Upper lobe of left lung (tissue), 6 donors: ENCODE measurements around the gene CDADC1. TPM values are rescaled to one million over a fixed set of nuclear protein-coding genes. Genes with fewer than 3 reads are reported as not detected.

Experiments
- ATAC-seq, 2 donors: fragments of 200-7000 bp; cut with Tn5 transposase; one replicate each; pipeline ENCODE4 v1.9.1; 2022; ENCODE audit warnings: mild to moderate bottlenecking in 2 of 2, moderate library complexity in 2 of 2; ENCODE audit not compliant: low FRiP score in 2 of 2
- DNase-seq, 2 donors: peaks; one replicate each; pipeline ENCODE4 v3.0.0-alpha.2; 2019 to 2020
- H3K27ac ChIP-seq, 4 donors: fragments of 200-600 bp; sonication (generic); one replicate each; pipeline ENCODE4 v1.5.1; 2016 to 2019
- H3K27me3 ChIP-seq, 4 donors: fragments of 200-600 bp; sonication (generic); one replicate each; pipeline ENCODE4 v1.5.1; 2017 to 2019
- H3K36me3 ChIP-seq, 4 donors: fragments of 200-600 bp; sonication (generic); one replicate each; pipeline ENCODE4 v1.5.1; 2016 to 2019
- H3K4me1 ChIP-seq, 4 donors: fragments of 200-600 bp; sonication (generic); one replicate each; pipeline ENCODE4 v1.5.1; 2018 to 2019
- H3K4me3 ChIP-seq, 4 donors: fragments of 200-600 bp; sonication (generic); one replicate each; pipeline ENCODE4 v1.5.1; 2017 to 2019; ENCODE audit warnings: mild to moderate bottlenecking in 2 of 4, moderate library complexity in 1 of 4
- H3K9me3 ChIP-seq, 4 donors: fragments of 200-600 bp; sonication (generic); one replicate each; pipeline ENCODE4 v1.5.1; 2018 to 2019
- CTCF ChIP-seq, 6 experiments: fragments of 450-650 bp in 4 of 6; fragments of 200-600 bp in 2 of 6; sonication (generic) in 2 of 6; IDR thresholded peaks; one replicate each; pipeline ENCODE4 v1.5.1; 2016 to 2019; ENCODE audit warnings: antibody characterized with exemption in 6 of 6
- EP300 ChIP-seq, 4 donors: sonication (generic); formaldehyde crosslinking; IDR thresholded peaks; one replicate each; pipeline ENCODE4 v1.5.1; 2017; ENCODE audit warnings: antibody characterized with exemption in 4 of 4, control low read depth in 2 of 4
- POLR2A ChIP-seq, 4 donors: fragments of 450-650 bp; IDR thresholded peaks; one replicate each; pipeline ENCODE4 v1.5.1; 2016 to 2017; ENCODE audit warnings: antibody characterized with exemption in 4 of 4, mild to moderate bottlenecking in 2 of 4
- POLR2AphosphoS5 ChIP-seq, 2 donors: sonication (generic); formaldehyde crosslinking; IDR thresholded peaks; one replicate each; pipeline ENCODE4 v1.5.1; 2017; ENCODE audit warnings: antibody characterized with exemption in 2 of 2
- WGBS, 2 donors: methylation state at CpG; one replicate each; pipeline ENCODE4 v1.1.5; 2017 to 2018; 5-methylcytosine and 5-hydroxymethylcytosine counted together
- total RNA-seq, 6 donors: library from RNA; depleted of rRNA in 4 of 6; stranded (reverse); fragments of >200 nt in 4 of 6; gene quantifications; one replicate each; pipeline versions ENCODE4 v1.1.0 to v1.2.1, GENCODE V29; 2016 to 2021
- donor health status: DM: no; HTN: no; CAD: no; lungs with moderate emphysema.
- donor health status: DM: no; HTN: yes; CAD: no; lungs with severe emphysema.

CDADC1 gene
- total RNA-seq, 6 donors from 2014 or later: 4.2 to 16.4 (median 10.6) TPM

- 96 to 98% methylated on average over 2 of the region's 2 CpGs for WGBS, 2 donors
- Histone ChIP-seq H3K27ac (no peak overlapping the region), H3K9me3 (no peaks in the 10 kb centered on the region), H3K4me3 (no peak overlapping the region), H3K27me3 (no peaks in the 10 kb centered on the region), H3K4me1 (peaks cover 5 to 13% (median 9%) of the 10 kb centered on the region in 4 donors), H3K36me3 (peaks cover 0 to 4% (median 2%) of the 10 kb centered on the region in 4 donors)
- TF ChIP-seq CTCF (IDR thresholded peaks at IDR 0.05): no peak
- no peak for TF ChIP-seq EP300 (IDR thresholded peaks at IDR 0.05)
- TF ChIP-seq POLR2AphosphoS5 (IDR thresholded peaks at IDR 0.05): no peak
- no peak for TF ChIP-seq POLR2A (IDR thresholded peaks at IDR 0.05)
- ATAC-seq (no peak), DNase-seq (no peak)
Measured at GRCh38 chr13:49296659-49297058, 48.9 kb downstream of the CDADC1 start.

GRCh38 chr13:49297338-49297737 lies 49.6 kb downstream of the CDADC1 start:
- Histone ChIP-seq H3K9me3 (no peaks in the 10 kb centered on the region), H3K36me3 (peaks cover 0 to 4% (median 2%) of the 10 kb centered on the region in 4 donors), H3K27ac (no peak overlapping the region), H3K27me3 (no peaks in the 10 kb centered on the region), H3K4me1 (peaks cover 5 to 15% (median 10%) of the 10 kb centered on the region in 4 donors), H3K4me3 (no peak overlapping the region)
- ATAC-seq (no peak), DNase-seq (no peak)
- TF ChIP-seq POLR2A (IDR thresholded peaks at IDR 0.05): no peak
- no peak for TF ChIP-seq POLR2AphosphoS5 (IDR thresholded peaks at IDR 0.05)
- TF ChIP-seq CTCF (IDR thresholded peaks at IDR 0.05): no peak
- no peak for TF ChIP-seq EP300 (IDR thresholded peaks at IDR 0.05)
- WGBS, 2 donors: 87 to 90% methylated on average over 2 to 4 of the region's 4 CpGs

GRCh38 chr13:49298416-49298815 lies 50.7 kb downstream of the CDADC1 start:
- Histone ChIP-seq H3K4me1 (peaks cover 0 to 8% (median 4%) of the 10 kb centered on the region in 4 donors), H3K27ac (no peak overlapping the region)
- ATAC-seq: no peak

GRCh38 chr13:49298903-49299605 lies 51.3 kb downstream of the CDADC1 start:
- Histone ChIP-seq H3K27me3 (no peaks in the 10 kb centered on the region), H3K27ac (no peak overlapping the region), H3K4me1 (peaks cover 0 to 14% (median 8%) of the 10 kb centered on the region in 4 donors), H3K4me3 (no peak overlapping the region), H3K9me3 (no peaks in the 10 kb centered on the region), H3K36me3 (no peaks in the 10 kb centered on the region)
- WGBS, 2 donors: 83 to 94% methylated on average over 7 of the region's 7 CpGs
- DNase-seq (no peak), ATAC-seq (no peak)
- TF ChIP-seq CTCF (IDR thresholded peaks at IDR 0.05) (no peak), POLR2A (IDR thresholded peaks at IDR 0.05) (no peak), EP300 (IDR thresholded peaks at IDR 0.05) (no peak), POLR2AphosphoS5 (IDR thresholded peaks at IDR 0.05) (no peak)

More at GRCh38 chr13:49298416-49298815, 50.7 kb downstream of the CDADC1 start:
- no peaks in the 10 kb centered on the region for H3K36me3 ChIP-seq
- no peaks in the 10 kb centered on the region for H3K27me3 ChIP-seq
- TF ChIP-seq EP300 (IDR thresholded peaks at IDR 0.05) (no peak), POLR2AphosphoS5 (IDR thresholded peaks at IDR 0.05) (no peak), CTCF (IDR thresholded peaks at IDR 0.05) (no peak), POLR2A (IDR thresholded peaks at IDR 0.05) (no peak)
- H3K4me3 ChIP-seq: no peak overlapping the region
- no peaks in the 10 kb centered on the region for H3K9me3 ChIP-seq
- DNase-seq: no peak

GRCh38 chr13:49300276-49300675 lies 52.6 kb downstream of the CDADC1 start:
- H3K4me3 ChIP-seq: no peak overlapping the region
- peaks cover 1 to 17% (median 12%) of the 10 kb centered on the region in 4 donors for H3K4me1 ChIP-seq
- TF ChIP-seq POLR2A (IDR thresholded peaks at IDR 0.05): no peak
- TF ChIP-seq CTCF (IDR thresholded peaks at IDR 0.05): no peak
- TF ChIP-seq POLR2AphosphoS5 (IDR thresholded peaks at IDR 0.05): no peak
- TF ChIP-seq EP300 (IDR thresholded peaks at IDR 0.05): no peak
- ATAC-seq (no peak), DNase-seq (no peak)
- H3K27me3 ChIP-seq: no peaks in the 10 kb centered on the region
- no peaks in the 10 kb centered on the region for H3K36me3 ChIP-seq
- 60 to 62% methylated on average over 5 of the region's 5 CpGs for WGBS, 2 donors
- no peak overlapping the region for H3K27ac ChIP-seq
- no peaks in the 10 kb centered on the region for H3K9me3 ChIP-seq
